Endothelial cell of umbilical vein (primary cell): ENCODE data around the gene THSD4. TPM values are rescaled to one million over a fixed set of nuclear protein-coding genes. Genes with fewer than 3 reads are reported as not detected.

Experiments
- BruUV-seq: library from RNA; stranded (reverse); fragments of 400-500 nt; replicated peaks from 2 replicates; lab custom pipeline; 2021; lab: Mats Ljungman, UMichigan
- CTCF ChIA-PET: fragments of 300-600, 350-600 bp; sonication (Branson Sonifier 250); formaldehyde crosslinking; loops from one replicate; lab custom pipeline; 2021; ENCODE audit warnings: antibody characterized with exemption, inconsistent platforms; lab: Charles Lee
- POLR2A ChIA-PET: fragments of 300-600, 350-600 bp; sonication (Branson Sonifier 250); formaldehyde crosslinking; loops from one replicate; lab custom pipeline; 2021; ENCODE audit warnings: antibody characterized with exemption, inconsistent platforms; lab: Charles Lee
- DNase-seq: peaks from one replicate; pipeline ENCODE4 v3.0.0-alpha.2; 2011; ENCODE audit warnings: low read depth, low spot score
- FAIRE-seq: peaks from 2 replicates; lab custom pipeline; 2011; peaks lifted over from hg19 to GRCh38; lab: Jason Lieb, UNC
- H2AFZ ChIP-seq: 2 replicates; pipeline ENCODE4 v1.6.0; 2012; ENCODE audit warnings: low read depth, low read length, control low read depth, inconsistent platforms
- H3K27ac ChIP-seq: 2 replicates; pipeline ENCODE4 v1.5.1; 2011; ENCODE audit warnings: low read depth, mild to moderate bottlenecking, control low read depth, low read length, moderate library complexity; ENCODE audit not compliant: insufficient read depth
- H3K27me3 ChIP-seq, 2 experiments: 2 replicates each; pipeline versions ENCODE4 v1.6.0 to v1.6.1; 2011; ENCODE audit warnings: low read length in 2 of 2, mixed read lengths in 1 of 2; ENCODE audit not compliant: control insufficient read depth in 2 of 2, insufficient read depth in 2 of 2
- H3K36me3 ChIP-seq, 2 experiments: 2 replicates in 1 of 2; 3 replicates in 1 of 2; pipeline ENCODE4 v1.5.1; 2011; ENCODE audit warnings: low read length in 2 of 2, mild to moderate bottlenecking in 1 of 2, moderate library complexity in 1 of 2; ENCODE audit not compliant: control insufficient read depth in 2 of 2, insufficient read depth in 2 of 2; ENCODE audit errors: extremely low read depth in 1 of 2
- H3K4me1 ChIP-seq: 3 replicates; pipeline ENCODE4 v1.5.1; 2011; ENCODE audit warnings: mild to moderate bottlenecking, low read length; ENCODE audit not compliant: control insufficient read depth, insufficient read depth; ENCODE audit errors: extremely low read depth
- H3K4me2 ChIP-seq: 2 replicates; pipeline ENCODE4 v1.6.1; 2011; ENCODE audit warnings: low read length, control low read depth, mixed read lengths; ENCODE audit not compliant: insufficient read depth
- H3K4me3 ChIP-seq, 3 experiments: fragments of 200-600 bp in 1 of 3; sonication (generic), shearing (Covaris generic) in 1 of 3; replicated peaks in 1 of 3; 2 replicates each; pipeline ENCODE4 v1.5.1; 2011 to 2016; ENCODE audit warnings: control low read depth in 3 of 3, low read length in 3 of 3, mild to moderate bottlenecking in 2 of 3, inconsistent platforms in 1 of 3, low read depth in 1 of 3, moderate library complexity in 1 of 3; ENCODE audit not compliant: insufficient read depth in 1 of 3
- H3K79me2 ChIP-seq: 2 replicates; pipeline ENCODE4 v1.6.0; 2012; ENCODE audit warnings: low read length, inconsistent platforms; ENCODE audit not compliant: control insufficient read depth, insufficient read depth
- H3K9ac ChIP-seq: replicated peaks from 2 replicates; pipeline ENCODE3; 2011; ENCODE audit warnings: low read length, control low read depth; ENCODE audit not compliant: insufficient read depth; ENCODE audit errors: extremely low read depth
- H3K9me1 ChIP-seq: replicated peaks from 3 replicates; pipeline ENCODE4 v1.6.0; 2011; ENCODE audit warnings: mild to moderate bottlenecking, low read length; ENCODE audit not compliant: control insufficient read depth, insufficient read depth; ENCODE audit errors: extremely low read depth
- H3K9me3 ChIP-seq: replicated peaks from 2 replicates; pipeline ENCODE4 v1.5.1; 2012; ENCODE audit warnings: low read length, inconsistent platforms; ENCODE audit not compliant: control insufficient read depth, insufficient read depth
- H4K20me1 ChIP-seq: replicated peaks from 2 replicates; pipeline ENCODE3; 2011; ENCODE audit warnings: mild to moderate bottlenecking, low read length; ENCODE audit not compliant: control insufficient read depth, insufficient read depth; ENCODE audit errors: extremely low read depth
- EZH2 ChIP-seq: IDR thresholded peaks from 2 replicates; pipeline ENCODE4 v1.6.1; 2012; ENCODE audit warnings: borderline replicate concordance, low read depth, mild to moderate bottlenecking, moderate library complexity, low read length, inconsistent platforms; ENCODE audit not compliant: severe bottlenecking
- FOS ChIP-seq: IDR thresholded peaks from 2 replicates; pipeline ENCODE4 v1.6.1; 2011; ENCODE audit warnings: mild to moderate bottlenecking, low read length, moderate library complexity, borderline replicate concordance; ENCODE audit not compliant: insufficient read depth
- GATA2 ChIP-seq: IDR thresholded peaks from 2 replicates; pipeline ENCODE4 v1.7.0; 2011; ENCODE audit warnings: low read depth, mild to moderate bottlenecking, moderate library complexity, mixed read lengths, low read length; ENCODE audit not compliant: insufficient read length, insufficient read depth
- JUN ChIP-seq: IDR thresholded peaks from 2 replicates; pipeline ENCODE4 v1.6.1; 2011; ENCODE audit warnings: borderline replicate concordance, low read depth; ENCODE audit not compliant: insufficient read length, insufficient read depth
- POLR2AphosphoS5 ChIP-seq: IDR thresholded peaks from 2 replicates; pipeline ENCODE4 v1.6.1; 2012; ENCODE audit warnings: low read depth, mild to moderate bottlenecking, control low read depth, low read length, moderate library complexity; ENCODE audit not compliant: insufficient read depth
- dilution Hi-C: fragments of 300-500 bp; cut with MboI; formaldehyde crosslinking; loops from one replicate; pipeline ENCODE4 v1.15.0; 2019; ENCODE audit warnings: low sequenced_read_pairs; ENCODE audit not compliant: extremely low pct_ligation_motif_present
- intact Hi-C: fragments of 100-400 bp; cut with micrococcal nuclease; formaldehyde crosslinking; loops from one replicate; pipeline ENCODE4 v1.10.0; 2022
- polyA plus RNA-seq, 4 experiments: library from polyadenylated mRNA; depleted of rRNA in 3 of 4; stranded (reverse) in 3 of 4; unstranded in 1 of 4; fragments of >200 nt; gene quantifications; 2 replicates each; pipeline versions ENCODE4 v1.2.1 to v1.2.3, GENCODE V29; 2011 to 2012; ENCODE audit warnings: missing spikeins in 1 of 4
- total RNA-seq: library from RNA; stranded (reverse); gene quantifications from 2 replicates; pipeline ENCODE4 v1.2.3, GENCODE V29; 2021
- TF ChIP-seq, protein P1 (sequence below), 2 donors: IDR thresholded peaks; 1 replicate in 1 of 2; 2 replicates in 1 of 2; pipeline ENCODE4 v1.5.1; 2011; ENCODE audit warnings: low read length in 2 of 2, mild to moderate bottlenecking in 2 of 2, moderate library complexity in 2 of 2, control low read depth in 1 of 2, inconsistent platforms in 1 of 2, low read depth in 1 of 2; ENCODE audit not compliant: insufficient read depth in 1 of 2; ENCODE audit errors: extremely low read depth in 1 of 2
- TF ChIP-seq, protein P2 (sequence below): IDR thresholded peaks from 2 replicates; pipeline ENCODE4 v1.6.1; 2011; ENCODE audit not compliant: insufficient read depth, insufficient read length

THSD4 gene
- total and polyA plus RNA-seq, 2 donors (not counting 3 experiments of a cell fraction or from before 2014, with no cell fraction given): 9.9 to 25.4 TPM

DNA sequence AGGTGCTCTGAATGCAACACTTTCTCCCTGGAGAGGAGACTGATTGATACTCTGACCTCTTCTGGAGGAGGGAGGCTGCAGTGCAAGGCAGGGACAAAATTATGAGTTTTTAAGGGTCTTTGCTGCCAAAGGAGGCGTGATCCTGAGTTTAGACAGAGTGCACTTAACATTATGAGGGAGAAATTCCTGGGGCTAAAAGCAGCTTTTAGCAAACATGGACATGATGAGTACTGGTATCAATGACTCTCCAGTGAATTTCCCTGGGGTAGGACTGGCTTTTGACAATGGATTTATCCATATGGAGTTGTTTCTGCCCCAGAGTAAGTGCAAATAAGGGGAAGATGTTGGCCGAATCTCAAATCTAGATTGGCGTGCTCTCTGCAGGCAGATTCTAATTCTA is 133.1 kb downstream of the THSD4 start:
- H3K9me3 ChIP-seq: no peaks in the 10 kb centered on the region
- H3K4me1 ChIP-seq: peaks cover 31% of the 10 kb centered on the region
- H3K9ac ChIP-seq: no peak overlapping the region
- intact Hi-C loops (no loop called here), dilution Hi-C loops (no loop called here)
- no peaks in the 10 kb centered on the region for H3K36me3 ChIP-seq
- CTCF ChIA-PET: interaction anchor here (1.0 kb wide), 1 partner anchor 26 kb away, joined by 4 read pairs; no protein-coding TSS in a partner anchor
- no peak for DNase-seq
- BruUV-seq: no TSS peak
- no peaks in the 10 kb centered on the region for H3K79me2 ChIP-seq
- H2AFZ ChIP-seq: no peak overlapping the region
- H3K4me2 ChIP-seq: no peak overlapping the region
- no peaks in the 10 kb centered on the region for H4K20me1 ChIP-seq
- POLR2A ChIA-PET: no interaction called here
- H3K9me1 ChIP-seq: no peaks in the 10 kb centered on the region
- no peak for FAIRE-seq
- H3K27me3 ChIP-seq: no peaks in the 10 kb centered on the region
- H3K27ac ChIP-seq: no peak overlapping the region
- H3K4me3 ChIP-seq: no peak overlapping the region
- TF ChIP-seq JUN (no peak), EZH2 (no peak), GATA2 (no peak), FOS (no peak), POLR2AphosphoS5 (no peak)
- TF ChIP-seq, protein P1, sequence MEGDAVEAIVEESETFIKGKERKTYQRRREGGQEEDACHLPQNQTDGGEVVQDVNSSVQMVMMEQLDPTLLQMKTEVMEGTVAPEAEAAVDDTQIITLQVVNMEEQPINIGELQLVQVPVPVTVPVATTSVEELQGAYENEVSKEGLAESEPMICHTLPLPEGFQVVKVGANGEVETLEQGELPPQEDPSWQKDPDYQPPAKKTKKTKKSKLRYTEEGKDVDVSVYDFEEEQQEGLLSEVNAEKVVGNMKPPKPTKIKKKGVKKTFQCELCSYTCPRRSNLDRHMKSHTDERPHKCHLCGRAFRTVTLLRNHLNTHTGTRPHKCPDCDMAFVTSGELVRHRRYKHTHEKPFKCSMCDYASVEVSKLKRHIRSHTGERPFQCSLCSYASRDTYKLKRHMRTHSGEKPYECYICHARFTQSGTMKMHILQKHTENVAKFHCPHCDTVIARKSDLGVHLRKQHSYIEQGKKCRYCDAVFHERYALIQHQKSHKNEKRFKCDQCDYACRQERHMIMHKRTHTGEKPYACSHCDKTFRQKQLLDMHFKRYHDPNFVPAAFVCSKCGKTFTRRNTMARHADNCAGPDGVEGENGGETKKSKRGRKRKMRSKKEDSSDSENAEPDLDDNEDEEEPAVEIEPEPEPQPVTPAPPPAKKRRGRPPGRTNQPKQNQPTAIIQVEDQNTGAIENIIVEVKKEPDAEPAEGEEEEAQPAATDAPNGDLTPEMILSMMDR (IDR thresholded peaks at IDR 0.05; ENCODE audit: extremely low read depth in 1 of 2, insufficient read depth in 1 of 2, low read depth in 1 of 2, low read length in 2 of 2): no peak
- TF ChIP-seq, protein P2, sequence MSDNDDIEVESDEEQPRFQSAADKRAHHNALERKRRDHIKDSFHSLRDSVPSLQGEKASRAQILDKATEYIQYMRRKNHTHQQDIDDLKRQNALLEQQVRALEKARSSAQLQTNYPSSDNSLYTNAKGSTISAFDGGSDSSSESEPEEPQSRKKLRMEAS: no peak
